Measurements from ENCODE around the gene NDUFB5.
"Not testable (repeated sequence)": the region's sequence is repeated elsewhere in the genome, so short reads cannot be mapped to it uniquely, and the experiment has no call there.

Gene NDUFB5

DNA sequence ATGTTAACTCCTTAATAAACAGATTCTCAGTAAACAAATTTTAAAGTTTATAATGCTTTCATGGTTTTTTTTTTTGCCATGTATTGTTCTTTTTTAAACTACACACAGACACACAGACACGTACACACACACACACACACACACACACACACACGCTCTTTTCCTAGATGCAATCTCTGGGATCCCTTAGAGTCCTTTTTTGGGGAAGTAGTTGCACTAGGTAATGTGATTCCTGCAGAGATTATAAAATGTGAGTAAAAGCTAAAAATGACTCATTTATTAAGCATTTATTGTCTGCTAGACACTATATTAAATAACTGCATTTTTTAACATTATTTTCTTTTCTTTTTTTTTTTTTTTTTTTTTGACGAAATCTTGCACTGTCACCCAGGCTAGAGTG lies 19.9 kb downstream of the NDUFB5 start:
- no peak for DNase-seq (ENCODE audit: low spot score)
- in situ Hi-C loops (cut with MboI; ENCODE audit: low pct_unique_long_range_greater_than_20kb, low sequenced_read_pairs, unreplicated experiment), result no loop called here
- TF ChIP-seq, protein P1, sequence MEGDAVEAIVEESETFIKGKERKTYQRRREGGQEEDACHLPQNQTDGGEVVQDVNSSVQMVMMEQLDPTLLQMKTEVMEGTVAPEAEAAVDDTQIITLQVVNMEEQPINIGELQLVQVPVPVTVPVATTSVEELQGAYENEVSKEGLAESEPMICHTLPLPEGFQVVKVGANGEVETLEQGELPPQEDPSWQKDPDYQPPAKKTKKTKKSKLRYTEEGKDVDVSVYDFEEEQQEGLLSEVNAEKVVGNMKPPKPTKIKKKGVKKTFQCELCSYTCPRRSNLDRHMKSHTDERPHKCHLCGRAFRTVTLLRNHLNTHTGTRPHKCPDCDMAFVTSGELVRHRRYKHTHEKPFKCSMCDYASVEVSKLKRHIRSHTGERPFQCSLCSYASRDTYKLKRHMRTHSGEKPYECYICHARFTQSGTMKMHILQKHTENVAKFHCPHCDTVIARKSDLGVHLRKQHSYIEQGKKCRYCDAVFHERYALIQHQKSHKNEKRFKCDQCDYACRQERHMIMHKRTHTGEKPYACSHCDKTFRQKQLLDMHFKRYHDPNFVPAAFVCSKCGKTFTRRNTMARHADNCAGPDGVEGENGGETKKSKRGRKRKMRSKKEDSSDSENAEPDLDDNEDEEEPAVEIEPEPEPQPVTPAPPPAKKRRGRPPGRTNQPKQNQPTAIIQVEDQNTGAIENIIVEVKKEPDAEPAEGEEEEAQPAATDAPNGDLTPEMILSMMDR (IDR thresholded peaks at IDR 0.05; ENCODE audit: extremely low read depth, insufficient read depth, missing control alignments), result no peak

DNA sequence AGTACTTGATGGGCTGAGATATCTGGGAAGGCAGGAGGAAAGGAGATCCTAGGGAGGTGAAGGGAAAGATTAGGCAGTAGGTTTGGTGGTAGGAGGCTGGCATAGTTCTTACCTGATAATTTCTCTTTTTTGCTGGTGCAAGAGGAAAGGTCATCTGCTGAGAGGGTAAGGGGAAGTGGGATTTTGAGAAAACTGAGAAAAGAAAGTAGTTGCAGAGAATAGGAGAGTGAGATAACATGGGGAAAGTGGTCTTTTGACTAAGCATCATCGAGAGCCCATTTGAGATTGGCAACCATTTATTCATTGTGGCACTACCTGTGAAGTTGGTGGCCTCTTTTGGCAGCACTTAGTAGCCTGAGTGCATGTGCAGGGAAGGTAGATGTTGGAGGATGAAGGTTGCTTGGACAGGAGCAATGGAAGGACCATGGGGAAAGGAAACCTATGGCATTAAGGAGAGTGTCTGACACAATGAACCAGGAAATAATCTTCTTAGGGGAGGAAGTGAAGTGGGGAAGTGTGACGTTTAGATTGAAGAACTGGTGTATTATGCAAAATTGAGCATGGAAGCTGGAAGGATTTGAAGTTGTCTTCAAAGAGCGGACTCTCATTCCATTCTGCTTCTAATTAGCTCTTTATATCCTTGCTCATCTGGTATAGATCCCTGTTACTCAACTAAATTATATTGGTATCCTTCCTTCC lies 26.3 kb downstream of the NDUFB5 start:
- in situ Hi-C loops (cut with MboI; ENCODE audit: low pct_unique_long_range_greater_than_20kb, low sequenced_read_pairs, unreplicated experiment), result no loop called here
- no peak for DNase-seq (ENCODE audit: low spot score)
- TF ChIP-seq, protein P1 (IDR thresholded peaks at IDR 0.05; ENCODE audit: extremely low read depth, insufficient read depth, missing control alignments), result no peak

DNA sequence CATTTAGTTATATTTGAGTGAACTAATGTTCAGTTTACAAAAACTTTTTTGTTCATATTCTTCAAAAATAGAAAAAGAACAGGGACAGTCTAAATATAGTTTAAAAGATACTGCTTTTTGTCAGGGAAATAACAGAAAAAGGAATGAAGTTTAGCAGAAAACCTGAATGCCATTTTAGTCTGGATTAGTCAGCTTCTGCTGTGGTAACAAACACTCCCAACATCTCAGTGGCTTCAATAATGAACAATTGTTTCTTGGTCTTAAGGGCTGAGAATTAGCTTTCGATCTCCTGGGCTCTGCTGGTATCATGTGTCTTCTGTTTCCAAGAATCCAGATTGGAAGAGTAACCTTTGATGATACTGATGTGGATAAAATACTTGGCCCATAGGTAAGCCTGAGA lies 35.9 kb downstream of the NDUFB5 start:
- in situ Hi-C loops (cut with MboI; ENCODE audit: low pct_unique_long_range_greater_than_20kb, low sequenced_read_pairs, unreplicated experiment), result no loop called here
- TF ChIP-seq, protein P1 (IDR thresholded peaks at IDR 0.05; ENCODE audit: extremely low read depth, insufficient read depth, missing control alignments), result no peak
- DNase-seq (ENCODE audit: low spot score), result no peak

DNA sequence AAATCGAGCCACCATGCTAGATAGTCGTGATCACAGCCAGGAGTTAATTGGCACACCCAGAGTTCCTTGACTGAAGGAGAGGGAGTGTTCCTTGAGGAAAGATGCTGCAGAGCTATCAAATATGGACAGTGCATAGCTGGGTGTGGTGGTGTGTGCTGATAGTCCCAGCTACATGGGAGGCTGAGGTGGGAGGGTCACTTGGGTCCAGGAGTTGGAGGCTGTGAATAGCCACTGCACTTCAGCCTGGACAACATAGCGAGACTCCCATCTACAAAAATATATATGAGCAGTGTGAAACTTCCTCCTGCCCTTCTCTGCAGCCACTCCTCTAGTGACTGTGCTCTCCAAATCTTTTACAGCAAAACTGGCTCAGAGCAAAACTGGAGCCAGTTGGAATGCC lies 38.3 kb downstream of the NDUFB5 start:
- in situ Hi-C loops (cut with MboI; ENCODE audit: low pct_unique_long_range_greater_than_20kb, low sequenced_read_pairs, unreplicated experiment), result no loop called here

DNA sequence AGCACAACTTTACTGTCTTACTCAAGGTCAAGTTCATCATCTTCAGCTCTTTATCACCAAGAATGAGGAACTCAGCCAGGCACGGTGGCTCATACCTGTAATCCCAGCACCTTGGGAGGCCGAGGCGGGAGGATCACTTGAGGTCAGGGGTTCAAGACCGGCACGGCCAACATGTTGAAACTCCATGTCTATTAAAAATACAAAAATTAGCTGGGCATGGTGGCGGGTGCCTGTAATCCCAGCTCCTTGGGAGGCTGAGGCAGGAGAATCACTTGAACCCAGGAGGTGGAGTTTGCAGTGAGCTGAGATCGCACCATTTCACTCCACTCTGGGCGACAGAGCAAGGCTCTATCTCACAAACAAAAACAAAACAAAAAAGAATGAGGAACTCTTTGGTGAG lies 39.2 kb downstream of the NDUFB5 start:
- DNase-seq (ENCODE audit: low spot score); in situ Hi-C loops (cut with MboI; ENCODE audit: low pct_unique_long_range_greater_than_20kb, low sequenced_read_pairs, unreplicated experiment): not testable (repeated sequence)

More for the DNA sequence above, 38.3 kb downstream of the NDUFB5 start:
- TF ChIP-seq, protein P1 (IDR thresholded peaks at IDR 0.05; ENCODE audit: extremely low read depth, insufficient read depth, missing control alignments), result no peak
- DNase-seq (ENCODE audit: low spot score), result no peak

DNA sequence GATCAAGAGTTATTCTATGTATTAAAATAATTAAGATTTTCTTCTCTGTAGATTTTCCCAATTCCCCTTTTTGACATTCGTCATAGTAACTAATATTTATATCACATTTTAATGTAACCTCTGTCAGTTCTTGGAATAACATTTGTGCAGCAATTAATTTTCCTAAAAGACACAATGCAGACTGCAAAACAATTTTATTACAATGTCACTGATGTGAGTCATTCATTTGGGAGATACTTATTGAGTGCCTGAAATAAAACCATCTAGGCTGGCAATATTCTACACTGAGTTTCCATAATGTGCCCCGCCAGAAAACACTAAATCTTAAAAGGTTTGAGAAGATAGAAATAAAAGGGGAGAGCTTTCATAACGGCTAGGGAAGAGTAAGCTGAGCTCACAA lies 41.6 kb downstream of the NDUFB5 start:
- in situ Hi-C loops (cut with MboI; ENCODE audit: low pct_unique_long_range_greater_than_20kb, low sequenced_read_pairs, unreplicated experiment), result no loop called here
- DNase-seq (ENCODE audit: low spot score), result no peak
- TF ChIP-seq, protein P1 (IDR thresholded peaks at IDR 0.05; ENCODE audit: extremely low read depth, insufficient read depth, missing control alignments), result no peak

DNA sequence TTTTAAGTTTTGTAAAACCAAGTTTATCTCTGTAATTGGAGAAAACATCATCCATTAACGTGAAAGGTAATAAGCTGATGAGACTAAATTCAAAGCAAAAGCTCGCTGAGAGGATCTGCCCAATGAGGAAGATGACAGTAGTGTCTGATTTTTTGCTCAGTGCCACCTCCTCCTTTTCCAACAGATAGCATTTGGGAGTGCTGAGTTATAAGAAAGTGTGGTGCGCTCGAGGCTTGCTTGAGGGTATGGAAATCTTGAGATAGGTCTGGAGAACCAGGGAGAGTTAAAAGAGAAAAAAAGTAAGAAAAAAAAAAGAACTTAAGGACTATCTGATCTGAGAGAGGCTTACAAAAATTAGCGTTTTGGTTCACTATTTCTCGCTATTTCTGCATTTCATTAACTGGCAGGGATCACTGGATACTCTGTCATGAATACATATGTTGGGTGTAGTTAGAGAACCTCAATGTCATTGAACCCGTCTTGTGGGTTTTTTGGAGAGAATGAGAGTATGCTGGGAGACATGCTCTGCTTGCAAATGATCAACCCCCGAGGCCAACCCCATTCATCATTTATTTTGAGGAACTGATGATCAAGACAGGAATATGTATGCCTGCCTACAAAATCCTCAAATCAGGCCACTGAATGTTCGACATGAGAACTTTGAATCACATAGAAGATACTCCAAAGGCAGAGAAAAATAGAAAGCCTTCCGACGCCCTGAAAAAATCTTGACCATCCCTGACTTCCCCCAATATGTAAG lies 47.3 kb downstream of the NDUFB5 start:
- no peak for DNase-seq (ENCODE audit: low spot score)
- in situ Hi-C loops (cut with MboI; ENCODE audit: low pct_unique_long_range_greater_than_20kb, low sequenced_read_pairs, unreplicated experiment), result no loop called here
- TF ChIP-seq, protein P1 (IDR thresholded peaks at IDR 0.05; ENCODE audit: extremely low read depth, insufficient read depth, missing control alignments), result no peak

Measured in GM13977 (cell line).